ENCODE measurements around the gene EEF1A2.

GRCh38 chr20:63507083-63507743 lies 8.3 kb upstream of the EEF1A2 start:
- TF ChIP-seq CTCF (IDR thresholded peaks at IDR 0.05), result no peak
- TF ChIP-seq POLR2A (IDR thresholded peaks at IDR 0.05), result no peak

Measured in right lobe of liver (tissue), 4 donors.